ACC112 (cell line): Measurements from ENCODE around the gene CYTH1.

Experiments
- H2AFZ ChIP-seq: fragments of 200-600 bp; sonication (generic); one replicate; pipeline ENCODE4 v1.6.0; 2017; ENCODE audit warnings: antibody characterized with exemption, low read length; ENCODE audit not compliant: unreplicated experiment
- H3K27ac ChIP-seq: fragments of 200-600 bp; sonication (generic); 2 replicates; pipeline ENCODE4 v1.5.1; 2014; ENCODE audit warnings: low read depth, mild to moderate bottlenecking, antibody characterized with exemption, low read length, moderate library complexity
- H3K27me3 ChIP-seq: fragments of 200-600 bp; sonication (generic); 2 replicates; pipeline ENCODE4 v1.6.1; 2014; ENCODE audit warnings: mild to moderate bottlenecking, antibody characterized with exemption, low read length, moderate library complexity, mixed read lengths; ENCODE audit not compliant: insufficient read depth
- H3K36me3 ChIP-seq: fragments of 200-600 bp; sonication (generic); 2 replicates; pipeline ENCODE4 v1.6.1; 2016; ENCODE audit warnings: mild to moderate bottlenecking, antibody characterized with exemption, low read length, moderate library complexity, mixed read lengths; ENCODE audit not compliant: insufficient read depth
- H3K4me1 ChIP-seq: fragments of 200-600 bp; sonication (generic); one replicate; pipeline ENCODE4 v1.6.1; 2016; ENCODE audit warnings: low read length, mixed read lengths; ENCODE audit not compliant: insufficient read depth, unreplicated experiment, control insufficient read depth
- H3K4me3 ChIP-seq: fragments of 200-600 bp; sonication (generic); 2 replicates; pipeline ENCODE4 v1.5.1; 2014; ENCODE audit warnings: mild to moderate bottlenecking, low read depth, low read length
- H3K79me2 ChIP-seq: fragments of 200-600 bp; sonication (generic); one replicate; pipeline ENCODE4 v1.6.0; 2016; ENCODE audit warnings: low read length; ENCODE audit not compliant: control insufficient read depth, unreplicated experiment, insufficient read depth

Gene CYTH1

GRCh38 chr17:78715000-78715771, 66.9 kb downstream of the CYTH1 start:
- Histone ChIP-seq H3K4me3 (no peak overlapping the region), H3K79me2 (peaks cover 19% of the 10 kb centered on the region), H3K27ac (no peak overlapping the region), H3K27me3 (no peaks in the 10 kb centered on the region), H3K4me1 (peaks cover 25% of the 10 kb centered on the region), H3K36me3 (no peaks in the 10 kb centered on the region), H2AFZ (no peak overlapping the region)

GRCh38 chr17:78714534-78714933, 67.5 kb downstream of the CYTH1 start:
- Histone ChIP-seq H3K79me2 (peaks cover 19% of the 10 kb centered on the region), H3K4me1 (peaks cover 25% of the 10 kb centered on the region), H2AFZ (no peak overlapping the region), H3K27ac (no peak overlapping the region), H3K27me3 (no peaks in the 10 kb centered on the region), H3K36me3 (no peaks in the 10 kb centered on the region), H3K4me3 (no peak overlapping the region)

- Histone ChIP-seq H3K27ac (no peak overlapping the region), H3K36me3 (no peaks in the 10 kb centered on the region), H2AFZ (no peak overlapping the region), H3K4me3 (no peak overlapping the region), H3K27me3 (no peaks in the 10 kb centered on the region), H3K79me2 (peaks cover 19% of the 10 kb centered on the region), H3K4me1 (peaks cover 19% of the 10 kb centered on the region)
These were observed 70.0 kb downstream of the CYTH1 start for GRCh38 chr17:78712043-78712442.

GRCh38 chr17:78710607-78711006, 71.5 kb downstream of the CYTH1 start:
- no peak overlapping the region for H3K4me3 ChIP-seq
- H3K27ac ChIP-seq: no peak overlapping the region
- H3K27me3 ChIP-seq: no peaks in the 10 kb centered on the region
- no peaks in the 10 kb centered on the region for H3K36me3 ChIP-seq
- no peak overlapping the region for H2AFZ ChIP-seq
- peaks cover 6% of the 10 kb centered on the region for H3K4me1 ChIP-seq
- H3K79me2 ChIP-seq: peaks cover 13% of the 10 kb centered on the region

GRCh38 chr17:78709751-78710181, 72.3 kb downstream of the CYTH1 start:
- no peak overlapping the region for H3K27ac ChIP-seq
- no peaks in the 10 kb centered on the region for H3K27me3 ChIP-seq
- no peak overlapping the region for H2AFZ ChIP-seq
- H3K36me3 ChIP-seq: no peaks in the 10 kb centered on the region
- peaks cover 5% of the 10 kb centered on the region for H3K79me2 ChIP-seq
- H3K4me1 ChIP-seq: no peaks in the 10 kb centered on the region
- no peak overlapping the region for H3K4me3 ChIP-seq

GRCh38 chr17:78709119-78709681, 72.9 kb downstream of the CYTH1 start:
- no peak overlapping the region for H3K27ac ChIP-seq
- H3K4me1 ChIP-seq: no peaks in the 10 kb centered on the region
- H3K4me3 ChIP-seq: no peak overlapping the region
- no peaks in the 10 kb centered on the region for H3K27me3 ChIP-seq
- H3K36me3 ChIP-seq: no peaks in the 10 kb centered on the region
- H3K79me2 ChIP-seq: no peaks in the 10 kb centered on the region
- H2AFZ ChIP-seq: no peak overlapping the region

GRCh38 chr17:78708510-78708973, 73.5 kb downstream of the CYTH1 start:
- Histone ChIP-seq H3K4me1 (no peaks in the 10 kb centered on the region), H3K36me3 (no peaks in the 10 kb centered on the region), H3K27ac (no peak overlapping the region), H3K79me2 (no peaks in the 10 kb centered on the region), H3K4me3 (no peak overlapping the region), H3K27me3 (no peaks in the 10 kb centered on the region), H2AFZ (no peak overlapping the region)

- no peak overlapping the region for H3K4me3 ChIP-seq
- no peaks in the 10 kb centered on the region for H3K36me3 ChIP-seq
- no peaks in the 10 kb centered on the region for H3K79me2 ChIP-seq
- no peak overlapping the region for H3K27ac ChIP-seq
- H3K27me3 ChIP-seq: no peaks in the 10 kb centered on the region
- H2AFZ ChIP-seq: no peak overlapping the region
- H3K4me1 ChIP-seq: no peaks in the 10 kb centered on the region
These were observed 74.2 kb downstream of the CYTH1 start for GRCh38 chr17:78707923-78708322.

GRCh38 chr17:78707016-78707415, 75.1 kb downstream of the CYTH1 start:
- no peaks in the 10 kb centered on the region for H3K36me3 ChIP-seq
- no peak overlapping the region for H2AFZ ChIP-seq
- H3K4me1 ChIP-seq: no peaks in the 10 kb centered on the region
- H3K79me2 ChIP-seq: no peaks in the 10 kb centered on the region
- H3K4me3 ChIP-seq: no peak overlapping the region
- H3K27me3 ChIP-seq: no peaks in the 10 kb centered on the region
- no peak overlapping the region for H3K27ac ChIP-seq

- Histone ChIP-seq H3K27me3 (no peaks in the 10 kb centered on the region), H2AFZ (no peak overlapping the region), H3K27ac (no peak overlapping the region), H3K4me1 (no peaks in the 10 kb centered on the region), H3K4me3 (no peak overlapping the region), H3K36me3 (no peaks in the 10 kb centered on the region), H3K79me2 (no peaks in the 10 kb centered on the region)
These were observed 75.7 kb downstream of the CYTH1 start for GRCh38 chr17:78706271-78706915.

GRCh38 chr17:78705071-78705470, 77.0 kb downstream of the CYTH1 start:
- no peaks in the 10 kb centered on the region for H3K36me3 ChIP-seq
- H3K4me1 ChIP-seq: no peaks in the 10 kb centered on the region
- no peak overlapping the region for H3K27ac ChIP-seq
- H3K4me3 ChIP-seq: no peak overlapping the region
- no peak overlapping the region for H2AFZ ChIP-seq
- no peaks in the 10 kb centered on the region for H3K79me2 ChIP-seq
- no peaks in the 10 kb centered on the region for H3K27me3 ChIP-seq
